Upper lobe of left lung (tissue), 4 donors: ENCODE measurements around the gene MANSC4.

Experiments used
- EP300 ChIP-seq, 4 donors: sonication (generic); formaldehyde crosslinking; IDR thresholded peaks; one replicate each; pipeline ENCODE4 v1.5.1; 2017; ENCODE audit warnings: antibody characterized with exemption in 4 of 4, control low read depth in 2 of 4
- POLR2A ChIP-seq, 4 donors: fragments of 450-650 bp; IDR thresholded peaks; one replicate each; pipeline ENCODE4 v1.5.1; 2016 to 2017; ENCODE audit warnings: antibody characterized with exemption in 4 of 4, mild to moderate bottlenecking in 2 of 4
- POLR2AphosphoS5 ChIP-seq, 2 donors: sonication (generic); formaldehyde crosslinking; IDR thresholded peaks; one replicate each; pipeline ENCODE4 v1.5.1; 2017; ENCODE audit warnings: antibody characterized with exemption in 2 of 2
- TF ChIP-seq, protein P1 (sequence below), 6 experiments: fragments of 450-650 bp in 4 of 6; fragments of 200-600 bp in 2 of 6; sonication (generic) in 2 of 6; IDR thresholded peaks; one replicate each; pipeline ENCODE4 v1.5.1; 2016 to 2019; ENCODE audit warnings: antibody characterized with exemption in 6 of 6

DNA sequence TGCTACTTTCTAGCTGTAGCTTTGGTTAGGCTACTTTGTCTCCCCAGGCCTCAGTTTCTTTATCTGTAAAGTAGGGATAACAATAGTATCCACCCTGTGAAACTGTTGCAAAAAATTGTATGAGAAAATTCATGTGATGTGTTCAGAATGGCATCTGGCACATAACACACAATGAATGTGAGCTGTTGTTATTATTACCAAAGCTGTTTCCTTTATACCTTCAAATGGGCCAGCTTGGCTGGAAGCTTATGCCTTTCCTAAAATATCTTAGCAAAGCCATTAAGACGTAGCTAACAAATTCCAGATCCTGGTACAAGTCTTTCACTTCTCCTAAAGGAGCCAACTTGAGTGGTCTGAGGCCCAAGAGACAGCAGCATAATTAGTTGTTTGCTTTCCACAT, 25.2 kb upstream of the MANSC4 start:
- TF ChIP-seq POLR2AphosphoS5 (IDR thresholded peaks at IDR 0.05) (no peak), POLR2A (IDR thresholded peaks at IDR 0.05) (no peak), EP300 (IDR thresholded peaks at IDR 0.05) (no peak)
- TF ChIP-seq, protein P1, sequence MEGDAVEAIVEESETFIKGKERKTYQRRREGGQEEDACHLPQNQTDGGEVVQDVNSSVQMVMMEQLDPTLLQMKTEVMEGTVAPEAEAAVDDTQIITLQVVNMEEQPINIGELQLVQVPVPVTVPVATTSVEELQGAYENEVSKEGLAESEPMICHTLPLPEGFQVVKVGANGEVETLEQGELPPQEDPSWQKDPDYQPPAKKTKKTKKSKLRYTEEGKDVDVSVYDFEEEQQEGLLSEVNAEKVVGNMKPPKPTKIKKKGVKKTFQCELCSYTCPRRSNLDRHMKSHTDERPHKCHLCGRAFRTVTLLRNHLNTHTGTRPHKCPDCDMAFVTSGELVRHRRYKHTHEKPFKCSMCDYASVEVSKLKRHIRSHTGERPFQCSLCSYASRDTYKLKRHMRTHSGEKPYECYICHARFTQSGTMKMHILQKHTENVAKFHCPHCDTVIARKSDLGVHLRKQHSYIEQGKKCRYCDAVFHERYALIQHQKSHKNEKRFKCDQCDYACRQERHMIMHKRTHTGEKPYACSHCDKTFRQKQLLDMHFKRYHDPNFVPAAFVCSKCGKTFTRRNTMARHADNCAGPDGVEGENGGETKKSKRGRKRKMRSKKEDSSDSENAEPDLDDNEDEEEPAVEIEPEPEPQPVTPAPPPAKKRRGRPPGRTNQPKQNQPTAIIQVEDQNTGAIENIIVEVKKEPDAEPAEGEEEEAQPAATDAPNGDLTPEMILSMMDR (IDR thresholded peaks at IDR 0.05) = no peak
